ENCODE results near the gene VPS13A. TPM values are rescaled to one million over a fixed set of nuclear protein-coding genes. Genes with fewer than 3 reads are reported as not detected.

VPS13A gene
- total and polyA plus RNA-seq, 9 of the 15 experiments (the other 6 are each of a cell fraction or from before 2014, with no cell fraction given) = 5.6 to 29.9 (median 14.7) TPM

DNA sequence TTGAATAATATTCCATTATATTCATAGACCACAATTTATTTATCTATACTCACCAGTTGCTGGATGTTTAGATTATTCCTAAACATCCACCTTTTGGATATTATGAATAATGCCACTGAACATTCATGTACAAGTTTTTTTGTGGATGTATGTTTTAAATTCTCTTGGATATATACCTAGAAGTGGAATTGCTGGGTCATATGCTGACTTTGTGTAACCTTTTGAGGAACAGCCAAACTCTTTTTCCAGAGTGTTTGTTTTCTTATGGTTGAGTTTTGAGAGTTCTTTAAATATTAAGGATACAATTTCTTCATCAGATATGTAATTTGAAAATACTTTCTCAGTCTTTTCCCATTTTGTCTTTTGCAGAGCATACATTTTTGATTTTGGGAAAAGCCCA lies 2.7 kb downstream of the VPS13A start:
- peaks cover 74% of the 10 kb centered on the region for H3K79me2 ChIP-seq (ENCODE audit: control insufficient read depth, insufficient read depth, low read length)
- no TSS peak for BruUV-seq (replicated peaks)
- no peaks in the 10 kb centered on the region for H4K20me1 ChIP-seq (replicated peaks; ENCODE audit: control insufficient read depth, insufficient read depth, low read length)
- H3K27ac ChIP-seq (ENCODE audit: extremely low read depth, low read depth, low read length) = peak overlapping the region; percentile 34; the same call in 2 of the 3 replicates
- ATAC-seq (no peak), DNase-seq (ENCODE audit: extremely low read depth in 1 of 4, low spot score in 3 of 4) (no peak), FAIRE-seq (no peak)
- peak overlapping the region; percentile 87 for H3K4me3 ChIP-seq
- peak overlapping the region in 1 of 2 experiments; percentile 87; a peak in 1 of 4 replicates for H3K9ac ChIP-seq (ENCODE audit: insufficient read depth in 1 of 2, low read depth in 2 of 2, low read length in 2 of 2)
- in situ Hi-C loops (cut with MboI) = no loop called here
- H3K9me3 ChIP-seq (replicated peaks; ENCODE audit: control insufficient read depth, insufficient read depth, low read depth, low read length) = no peaks in the 10 kb centered on the region
- H3K36me3 ChIP-seq (ENCODE audit: control insufficient read depth, insufficient read depth, low read length) = no peaks in the 10 kb centered on the region
- H3K9me1 ChIP-seq (ENCODE audit: control insufficient read depth, insufficient read depth, low read length) = no peaks in the 10 kb centered on the region
- no peaks in the 10 kb centered on the region for H3K27me3 ChIP-seq (ENCODE audit: control insufficient read depth in 2 of 2, insufficient read depth in 2 of 2, low read length in 2 of 2)
- TF ChIP-seq ZNF23 (CRISPR knock-in tag; IDR thresholded peaks at IDR 0.05) (no peak), FOXJ2 (tag; IDR thresholded peaks at IDR 0.05) (no peak), SNRNP70 (optimal IDR thresholded peaks at IDR 0.05; ENCODE audit: low read depth, low read length) (no peak), CHD2 (IDR thresholded peaks at IDR 0.05; ENCODE audit: low read depth, low read length) (no peak), POLR2B (IDR thresholded peaks at IDR 0.05; ENCODE audit: low read depth, partially characterized antibody) (no peak)
- TF ChIP-seq, protein P1, sequence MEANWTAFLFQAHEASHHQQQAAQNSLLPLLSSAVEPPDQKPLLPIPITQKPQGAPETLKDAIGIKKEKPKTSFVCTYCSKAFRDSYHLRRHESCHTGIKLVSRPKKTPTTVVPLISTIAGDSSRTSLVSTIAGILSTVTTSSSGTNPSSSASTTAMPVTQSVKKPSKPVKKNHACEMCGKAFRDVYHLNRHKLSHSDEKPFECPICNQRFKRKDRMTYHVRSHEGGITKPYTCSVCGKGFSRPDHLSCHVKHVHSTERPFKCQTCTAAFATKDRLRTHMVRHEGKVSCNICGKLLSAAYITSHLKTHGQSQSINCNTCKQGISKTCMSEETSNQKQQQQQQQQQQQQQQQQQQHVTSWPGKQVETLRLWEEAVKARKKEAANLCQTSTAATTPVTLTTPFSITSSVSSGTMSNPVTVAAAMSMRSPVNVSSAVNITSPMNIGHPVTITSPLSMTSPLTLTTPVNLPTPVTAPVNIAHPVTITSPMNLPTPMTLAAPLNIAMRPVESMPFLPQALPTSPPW (CRISPR knock-in tag; IDR thresholded peaks at IDR 0.05) = no peak
- H2AFZ ChIP-seq (ENCODE audit: low read depth, low read length) = no peak overlapping the region
- intact Hi-C loops (cut with micrococcal nuclease) = no loop called here
- peaks cover 5 to 10% of the 10 kb centered on the region in 2 experiments; a peak in 4 of 5 replicates for H3K4me1 ChIP-seq (replicated peaks in 1 of 2; ENCODE audit: control insufficient read depth in 2 of 2, insufficient read depth in 2 of 2, low read length in 2 of 2)
- peak overlapping the region; percentile 32; the same call in 1 of the 2 replicates for H3K4me2 ChIP-seq (ENCODE audit: insufficient read depth, low read length)
- ChIA-PET CTCF (ENCODE audit: low intra/inter-chr PET ratio) (no interaction called here), POLR2A (no interaction called here)

Data from K562 (cell line).